ENCODE data around the gene ISYNA1. TPM values are rescaled to one million over a fixed set of nuclear protein-coding genes. Genes with fewer than 3 reads are reported as not detected.

ISYNA1 gene
- total and polyA plus RNA-seq, 2 donors (not counting 1 experiment from before 2014, with no cell fraction given), result 22.6 to 28.3 TPM

- Histone ChIP-seq H3K4me1 (ENCODE audit: control insufficient read depth in 2 of 2, insufficient read depth in 2 of 2, low read length in 2 of 2) (peaks cover 36 to 47% of the 10 kb centered on the region in 2 donors), H3K9ac (ENCODE audit: low read length) (no peak overlapping the region), H3K4me2 (replicated peaks; ENCODE audit: low read depth, low read length, poor library complexity, severe bottlenecking) (peak overlapping the region; percentile 57), H3K4me3 (ENCODE audit: control extremely low read depth in 1 of 5, extremely low read depth in 1 of 5, insufficient read depth in 1 of 5, low read depth in 2 of 5, low read length in 4 of 5) (peak overlapping the region in 1 of 5 experiments; percentile 19), H3K27ac (ENCODE audit: low read length in 2 of 2) (no peak overlapping the region), H2AFZ (ENCODE audit: insufficient read depth, low read depth, low read length, poor library complexity, severe bottlenecking) (no peak overlapping the region), H3K9me3 (ENCODE audit: control extremely low read depth in 1 of 3, control insufficient read depth in 2 of 3, insufficient read depth in 1 of 3, low read length in 2 of 3) (peaks cover 0 to 11% (median 0%) of the 10 kb centered on the region in 3 donors), H3K27me3 (replicated peaks in 1 of 4; ENCODE audit: control extremely low read depth in 1 of 4, control insufficient read depth in 3 of 4, insufficient read depth in 4 of 4, low read length in 3 of 4) (peaks cover 0 to 17% (median 7%) of the 10 kb centered on the region in 4 experiments), H3K79me2 (ENCODE audit: control insufficient read depth, insufficient read depth, low read length) (peaks cover 28% of the 10 kb centered on the region), H4K20me1 (ENCODE audit: control insufficient read depth, insufficient read depth, low read length, poor library complexity, severe bottlenecking) (peaks cover 48% of the 10 kb centered on the region), H3K36me3 (replicated peaks in 1 of 2; ENCODE audit: control extremely low read depth in 1 of 2, control insufficient read depth in 1 of 2, extremely low read depth in 1 of 2, insufficient read depth in 2 of 2, low read length in 1 of 2) (no peaks in the 10 kb centered on the region)
- CTCF ChIA-PET, result interaction anchor here (1.0 to 1.6 kb wide), 3 partner anchors 11 to 73 kb away, joined by 3 to 5 read pairs (median 3); no protein-coding TSS in a partner anchor
- no peak for ATAC-seq (ENCODE audit: low read depth)
- 48% methylated on average over 11 of the region's 14 CpGs for whole genome bisulfite sequencing (ENCODE audit: insufficient coverage)
- peaks cover 47% of the 10 kb centered on the region for H3K4me1 Mint-ChIP-seq
- H3K4me3 Mint-ChIP-seq, result no peak overlapping the region
- DNase-seq, result no peak
- H3K9me3 Mint-ChIP-seq (ENCODE audit: insufficient read depth), result no peaks in the 10 kb centered on the region
- intact Hi-C loops (cut with micrococcal nuclease), result loop anchor here (5.0 kb wide), 1 partner anchor 35 kb away; the partner anchor contains the start of gene GDF15
- TF ChIP-seq EZH2 (IDR thresholded peaks at IDR 0.05; ENCODE audit: borderline replicate concordance, insufficient read depth, low read depth, low read length, poor library complexity, severe bottlenecking) (no peak), CTCF (IDR thresholded peaks at IDR 0.05) (no peak)
- no peak overlapping the region for H3K27ac Mint-ChIP-seq
- POLR2A ChIA-PET, result interaction anchor here (0.5 to 1.4 kb wide), 3 partner anchors 9 to 282 kb away, joined by 3 to 5 read pairs (median 3); no protein-coding TSS in a partner anchor
- peaks cover 12% of the 10 kb centered on the region for H3K27me3 Mint-ChIP-seq
These were observed 15.3 kb downstream of the ISYNA1 start for GRCh38 chr19:18422530-18423191.
